Hematopoietic multipotent progenitor cell treated with erythropoietin and hydrocortisone succinate and interleukin-3 and kit ligand, for 6 days (in vitro differentiated cells): ENCODE data around the gene GPATCH11.
A peak's percentile ranks its signal among the peaks of the same experiment; 100 is the strongest.

Source experiments
- DNase-seq: peaks from one replicate; pipeline ENCODE4 v3.0.0-alpha.2; 2015

GPATCH11 gene

GRCh38 chr2:37083873-37084794 lies at the start of gene GPATCH11, which contains the start of gene HEATR5B:
Gene GPATCH11 (plus strand): TSS chr2:37084518. CDS start chr2:37088382, 3,864 bp downstream.
Gene HEATR5B (minus strand): TSS chr2:37084372. CDS start chr2:37083414, 958 bp downstream.
- peak; percentile 98 for DNase-seq

DNA sequence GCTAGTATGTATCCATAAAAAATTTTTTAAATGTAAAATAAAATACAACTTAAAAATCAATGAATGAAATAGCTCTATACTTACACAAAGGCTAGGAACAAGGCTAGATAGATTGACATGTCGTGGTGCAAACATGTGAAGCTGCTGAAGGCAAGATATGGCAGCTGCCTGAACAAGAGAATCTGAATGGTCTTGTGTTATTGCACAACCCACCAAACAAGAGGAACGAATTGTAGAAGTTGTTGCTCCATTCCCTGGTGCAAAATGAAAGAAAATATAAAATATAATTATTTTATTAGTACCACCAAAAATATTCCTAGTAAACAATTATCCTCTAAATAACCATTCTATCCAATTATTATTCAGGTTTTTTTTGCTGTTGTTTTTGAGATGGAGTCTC lies 46.5 kb upstream of the GPATCH11 start:
- peak; percentile 28 for DNase-seq

GRCh38 chr2:37039580-37039979 lies 44.7 kb upstream of the GPATCH11 start:
- DNase-seq: peak; percentile 16

DNA sequence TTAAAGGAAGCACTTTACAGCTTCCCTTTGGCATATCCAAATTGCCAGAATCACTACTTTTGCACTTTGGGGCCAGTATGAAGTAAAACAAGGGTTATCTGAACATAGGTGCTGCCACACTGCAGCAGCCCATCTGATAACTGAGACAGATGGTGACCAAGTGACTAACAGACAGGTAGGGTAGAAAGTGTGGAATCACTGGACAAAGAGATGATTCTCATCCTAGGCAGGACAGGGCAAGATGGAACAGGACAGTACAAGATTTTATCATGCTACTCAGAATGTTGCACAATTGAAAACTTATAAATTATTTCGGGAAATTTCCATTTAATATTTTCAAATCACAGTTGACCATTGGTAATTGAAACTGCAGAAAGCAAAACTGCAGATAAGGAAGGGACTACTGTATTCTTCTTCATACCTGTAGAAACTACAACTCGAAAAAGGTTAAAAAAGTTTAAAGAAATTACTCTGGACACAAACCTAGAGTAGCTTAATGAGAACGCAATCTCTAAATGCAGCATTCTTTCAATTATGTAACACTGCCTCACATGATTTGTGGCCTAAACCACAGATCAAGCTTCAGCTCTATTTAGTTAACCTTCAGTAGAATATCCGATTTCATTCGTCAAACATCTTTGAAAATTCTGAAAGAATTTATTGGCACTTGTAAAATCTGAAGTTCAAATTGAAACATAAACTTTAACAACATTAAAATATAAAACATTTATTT lies 31.6 kb upstream of the GPATCH11 start:
- peak; percentile 24 for DNase-seq

GRCh38 chr2:37059841-37060240 lies 24.5 kb upstream of the GPATCH11 start:
- peak; percentile 64 for DNase-seq

- DNase-seq: no peak
Measured at GRCh38 chr2:37060446-37060845, 23.9 kb upstream of the GPATCH11 start.

DNA sequence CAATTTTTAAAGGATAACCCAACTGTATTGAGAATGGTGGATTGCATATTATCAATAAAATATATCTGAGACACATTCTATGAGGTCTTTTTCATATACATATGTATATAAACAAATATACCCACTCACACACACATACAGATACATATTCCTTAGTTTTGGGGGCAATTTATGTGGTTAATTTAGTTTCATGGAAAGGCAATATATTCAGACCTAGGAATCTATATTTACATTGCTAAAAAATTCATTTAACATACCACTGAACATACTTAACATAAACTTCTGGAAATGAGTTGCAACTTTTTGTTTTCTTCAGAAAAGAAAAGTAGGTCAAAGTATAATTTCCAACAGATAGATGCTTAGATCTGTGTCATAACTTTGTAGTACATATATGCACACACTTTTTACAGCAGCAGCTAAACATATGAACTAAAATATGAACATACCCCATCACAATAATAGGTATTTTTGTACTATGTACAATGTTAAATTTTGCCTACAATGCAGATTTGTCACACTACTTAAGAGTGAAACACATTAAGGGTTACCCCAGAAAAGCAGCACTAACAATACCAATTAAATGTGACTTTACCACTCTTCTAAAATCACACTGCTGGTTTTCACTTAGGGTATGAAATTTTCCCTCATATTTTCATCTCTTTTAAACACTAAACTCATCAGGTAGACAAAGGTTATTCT lies 23.2 kb upstream of the GPATCH11 start:
- DNase-seq: no peak

GRCh38 chr2:37061776-37062175 lies 22.5 kb upstream of the GPATCH11 start:
- DNase-seq: no peak

DNA sequence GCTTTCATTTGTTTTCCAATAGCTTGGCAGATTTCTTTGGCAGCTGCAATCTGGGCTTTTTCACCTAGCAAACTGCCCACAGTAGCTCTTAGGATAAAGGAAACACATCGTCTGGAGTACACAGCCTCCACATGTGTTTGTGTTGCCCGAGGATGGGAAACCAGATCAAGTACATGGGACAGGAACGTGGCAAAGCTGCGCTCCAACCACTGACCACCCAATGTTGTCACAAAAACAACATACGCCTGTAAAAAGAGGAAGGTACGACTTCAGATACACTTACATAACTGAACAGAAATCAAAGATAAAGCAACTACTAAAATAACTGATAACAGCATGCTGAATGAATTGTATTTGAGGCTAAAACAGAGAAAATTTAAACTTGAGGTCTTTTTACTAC lies 15.6 kb upstream of the GPATCH11 start:
- DNase-seq: peak; percentile 43

DNA sequence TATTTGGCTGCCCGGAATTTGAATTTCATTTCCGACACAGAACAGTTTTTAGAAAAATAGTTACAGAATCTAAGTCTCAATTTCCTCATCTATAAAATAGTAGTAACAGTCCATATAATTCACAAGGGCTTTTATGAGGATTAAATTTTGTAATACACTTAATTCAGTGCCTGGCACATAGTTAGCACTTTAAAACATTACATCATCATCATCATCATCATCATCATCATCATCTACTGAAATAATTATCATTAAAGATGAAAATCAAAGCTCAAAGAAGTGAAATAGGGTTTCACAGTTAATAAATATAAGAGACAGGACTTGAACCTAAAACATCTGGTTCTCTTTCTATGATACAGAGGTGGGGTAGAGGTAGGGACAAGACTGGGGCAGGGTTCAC lies 13.4 kb upstream of the GPATCH11 start:
- no peak for DNase-seq

GRCh38 chr2:37080266-37080665 lies 4.1 kb upstream of the GPATCH11 start:
- no peak for DNase-seq

- DNase-seq: no peak
Measured at GRCh38 chr2:37080689-37081088, 3.6 kb upstream of the GPATCH11 start.

- no peak for DNase-seq
Measured at GRCh38 chr2:37084797-37085196, 479 bp downstream of the GPATCH11 start.

DNA sequence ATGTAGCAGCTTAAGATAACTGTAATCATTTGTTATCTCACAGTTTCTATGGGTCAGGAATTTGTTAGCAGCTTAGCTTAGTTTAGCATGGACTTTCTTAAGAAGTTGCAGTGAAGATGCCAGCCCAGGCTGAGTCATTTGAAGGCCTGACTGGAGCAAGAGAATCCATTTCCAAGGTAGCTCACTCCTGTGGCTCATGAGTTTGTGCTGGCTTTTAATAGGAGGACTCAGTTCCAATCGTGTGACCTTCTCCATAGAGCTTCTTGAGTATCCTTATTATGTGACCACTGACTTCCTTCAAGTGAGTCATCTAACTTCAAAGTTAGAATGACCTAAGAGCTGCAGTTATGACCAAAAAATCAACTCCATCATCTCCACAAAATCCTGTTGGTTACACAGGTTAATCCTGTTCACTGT lies 1.4 kb downstream of the GPATCH11 start:
- DNase-seq: peak; percentile 34

DNA sequence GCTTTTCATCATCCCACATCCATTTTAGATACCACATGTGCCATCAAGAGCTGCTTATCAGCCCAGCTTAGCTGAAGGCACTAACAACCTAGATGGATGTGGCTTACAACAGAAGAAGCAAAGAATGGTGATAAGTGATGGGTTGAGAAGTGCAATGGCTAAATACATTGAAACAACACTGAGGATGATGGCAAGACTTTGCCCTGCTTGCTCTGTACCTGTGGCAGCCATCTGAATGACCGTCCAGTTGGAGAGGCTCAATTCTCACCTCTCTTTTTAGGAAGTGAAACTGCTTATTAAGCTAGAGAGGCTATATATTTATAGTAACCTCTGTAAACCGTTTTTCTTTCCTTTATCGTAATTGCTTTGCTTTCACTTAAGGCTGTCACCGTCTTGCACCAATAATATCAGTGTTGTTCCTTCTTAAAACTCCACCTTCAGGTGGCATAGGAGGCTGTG lies 5.7 kb downstream of the GPATCH11 start:
- DNase-seq: no peak

- DNase-seq: no peak
Measured at GRCh38 chr2:37091873-37092272, 7.6 kb downstream of the GPATCH11 start.

DNA sequence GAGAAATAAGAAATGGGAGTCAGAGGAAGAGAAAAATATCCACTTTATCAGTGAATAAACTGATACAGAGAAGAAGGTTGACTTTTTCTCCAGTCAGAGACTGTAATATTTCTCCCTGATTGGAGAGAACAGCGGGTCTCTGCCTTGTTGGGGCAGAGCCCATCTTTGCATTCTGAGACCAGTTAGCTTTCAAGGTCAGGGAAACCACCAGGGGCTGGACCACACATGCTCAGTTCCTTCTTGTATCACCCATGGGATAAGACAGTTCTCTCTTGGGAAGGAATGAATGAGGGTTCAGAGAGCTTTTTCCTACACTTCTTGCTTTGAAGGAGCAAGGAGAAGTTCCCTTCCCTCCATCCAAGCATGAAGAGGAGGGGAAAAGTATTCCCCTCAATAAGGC lies 12.2 kb downstream of the GPATCH11 start:
- no peak for DNase-seq

DNA sequence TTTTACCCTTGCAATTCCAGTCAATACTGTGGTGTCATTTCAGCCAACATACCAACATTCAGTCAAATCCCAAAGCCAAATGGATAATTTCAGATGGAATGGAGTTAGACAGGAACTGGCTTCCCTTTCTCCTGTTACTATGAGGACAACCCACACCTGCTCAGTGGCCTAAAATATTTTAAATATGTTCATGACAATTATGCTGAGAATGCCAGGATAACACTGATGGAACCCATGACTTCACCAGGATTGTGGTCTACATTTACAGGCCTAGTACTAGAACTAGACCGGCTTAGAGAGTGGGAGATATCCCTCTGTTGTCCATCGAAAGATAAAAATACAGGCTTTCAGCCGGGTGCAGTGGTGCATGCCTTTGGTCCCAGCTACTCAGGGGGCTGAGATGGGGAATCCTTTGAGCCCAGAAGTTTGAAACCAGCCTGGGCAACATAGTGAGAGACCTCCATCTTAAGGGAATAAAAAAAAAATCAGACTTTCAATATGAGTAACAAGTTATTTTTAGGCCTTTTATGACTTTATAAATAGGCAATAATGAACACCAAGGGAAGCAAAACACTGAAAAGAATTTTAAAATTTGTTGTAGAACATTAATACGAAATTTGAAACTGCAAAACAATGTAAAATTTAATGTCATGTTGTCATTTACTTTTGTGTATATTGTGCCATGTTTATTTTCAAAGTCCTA lies 14.2 kb downstream of the GPATCH11 start:
- no peak for DNase-seq

DNA sequence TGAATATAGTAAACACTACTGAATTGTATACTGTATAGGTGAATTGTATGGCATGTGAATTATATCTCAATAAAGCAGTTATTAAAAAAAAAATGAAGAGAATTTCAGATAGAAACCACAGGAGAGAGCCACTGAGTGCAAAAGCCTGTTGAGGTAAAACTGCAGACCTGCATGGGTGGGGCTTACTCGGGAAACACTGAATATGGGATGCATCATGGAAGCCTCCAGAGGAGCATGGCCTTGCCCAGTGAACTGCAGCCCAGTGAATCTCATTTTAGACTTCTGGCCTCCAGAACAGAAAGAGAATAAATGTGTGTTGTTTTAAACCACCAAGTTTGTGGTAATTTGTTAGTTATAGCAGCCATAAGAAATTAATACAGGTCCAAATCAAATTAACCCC lies 15.7 kb downstream of the GPATCH11 start:
- DNase-seq: no peak

DNA sequence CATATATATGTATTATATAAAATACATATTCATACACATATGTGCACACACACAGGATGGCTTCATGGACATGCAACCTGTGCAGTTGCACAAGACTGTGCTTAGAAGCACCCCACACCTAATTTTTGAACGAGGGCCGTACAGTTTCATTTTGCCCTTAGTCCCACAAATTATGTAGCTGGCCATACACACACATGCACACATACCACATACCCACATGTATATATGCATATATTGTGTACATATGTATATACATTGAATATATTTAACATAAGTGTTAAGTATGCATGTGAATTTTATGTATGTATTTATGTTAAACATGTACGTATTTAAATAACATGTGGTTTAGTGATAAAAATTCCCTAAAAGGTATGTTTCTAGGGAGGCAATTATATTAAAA lies 18.3 kb downstream of the GPATCH11 start:
- DNase-seq: no peak

DNA sequence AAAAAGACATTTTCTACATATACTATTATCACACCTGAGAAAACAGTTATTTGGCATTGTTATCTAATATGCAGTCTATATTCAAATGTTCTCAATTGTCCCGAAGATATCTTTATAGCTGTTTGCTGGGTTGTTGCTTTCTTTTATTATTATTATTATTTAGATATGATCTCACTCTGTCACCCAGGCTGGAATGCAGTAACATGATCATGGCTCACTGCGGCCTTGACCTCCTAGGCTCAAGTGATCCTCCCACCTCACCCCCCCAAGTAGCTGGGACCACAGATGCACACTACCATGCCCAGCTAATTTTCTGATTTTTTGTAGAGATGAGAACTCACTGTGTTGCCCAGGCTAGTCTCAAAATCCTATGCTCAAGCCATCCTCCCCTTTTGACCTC lies 19.9 kb downstream of the GPATCH11 start:
- DNase-seq: no peak

GRCh38 chr2:37105150-37105549 lies 20.8 kb downstream of the GPATCH11 start:
- no peak for DNase-seq

DNA sequence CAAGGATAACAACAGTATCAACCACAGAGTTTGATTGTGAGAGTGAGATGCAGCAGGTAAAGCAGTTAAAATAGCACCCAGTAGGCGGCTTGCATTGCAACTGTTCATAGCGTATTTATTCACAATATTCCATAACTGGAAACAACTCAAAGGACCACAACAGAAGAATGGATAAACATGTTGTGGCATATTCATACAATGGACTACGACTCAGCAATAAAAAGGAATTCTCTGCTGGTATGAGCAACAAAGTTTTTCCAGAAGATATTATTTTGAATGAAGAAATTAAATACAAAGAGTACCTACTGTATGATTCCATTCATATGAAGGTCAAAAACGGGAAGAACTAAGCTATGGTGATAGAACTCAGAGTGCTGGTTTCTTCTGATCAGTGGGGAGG lies 25.2 kb downstream of the GPATCH11 start:
- DNase-seq: no peak
